GM12878 (cell line): ENCODE measurements around the gene ESYT2. TPM values are rescaled to one million over a fixed set of nuclear protein-coding genes. Genes with fewer than 3 reads are reported as not detected.

Experiments used
- ATAC-seq: fragments of 200-7000 bp; cut with Tn5 transposase; 3 replicates; pipeline ENCODE4 v1.9.1; 2020; ENCODE audit warnings: mild to moderate bottlenecking, moderate library complexity
- BruUV-seq: library from RNA; stranded (reverse); fragments of 400-500 nt; replicated peaks from 2 replicates; lab custom pipeline; 2021; lab: Mats Ljungman, UMichigan
- CTCF ChIA-PET: fragments of 300-600 bp; sonication (Branson Sonifier 250); formaldehyde crosslinking; extraction: SDS; loops from one replicate; lab custom pipeline; 2021; ENCODE audit warnings: inconsistent platforms; lab: Yijun Ruan, JAX
- POLR2A ChIA-PET: fragments of 350-600 bp; formaldehyde crosslinking; extraction: SDS; loops from one replicate; lab custom pipeline; 2021; ENCODE audit warnings: inconsistent platforms; lab: Charles Lee
- RAD21 ChIA-PET: fragments of 300-600 bp; sonication (Branson Sonifier 250); formaldehyde crosslinking; loops from one replicate; lab custom pipeline; 2023; ENCODE audit warnings: antibody characterized with exemption; ENCODE audit not compliant: unreplicated experiment; lab: Charles Lee
- SMC1A ChIA-PET: fragments of 300-600 bp; sonication (Branson Sonifier 250); formaldehyde crosslinking; loops from one replicate; lab custom pipeline; 2023; ENCODE audit not compliant: unreplicated experiment, uncharacterized antibody; lab: Charles Lee
- DNase-seq: peaks from one replicate; pipeline ENCODE4 v3.0.0-alpha.2; 2011; ENCODE audit warnings: low read depth, low spot score
- FAIRE-seq: peaks from 3 replicates; lab custom pipeline; 2011; peaks lifted over from hg19 to GRCh38; lab: Jason Lieb, UNC
- H2AFZ ChIP-seq: 2 replicates; pipeline ENCODE4 v1.6.0; 2011; ENCODE audit warnings: low read depth, low read length, control low read depth; ENCODE audit not compliant: control insufficient read depth
- H3K27ac ChIP-seq: 2 replicates; pipeline ENCODE4 v1.5.1; 2011; ENCODE audit warnings: control low read depth; ENCODE audit not compliant: control insufficient read depth, insufficient read depth
- H3K27me3 ChIP-seq, 2 experiments: replicated peaks in 1 of 2; 2 replicates each; pipeline versions ENCODE4 v1.6.0 to v1.6.1; 2011; ENCODE audit warnings: low read length in 1 of 2; ENCODE audit not compliant: control insufficient read depth in 2 of 2, insufficient read depth in 2 of 2
- H3K36me3 ChIP-seq, 2 experiments: 2 replicates each; pipeline ENCODE4 v1.5.1; 2011; ENCODE audit warnings: low read length in 1 of 2; ENCODE audit not compliant: control insufficient read depth in 2 of 2, insufficient read depth in 2 of 2
- H3K4me1 ChIP-seq: 2 replicates; pipeline ENCODE4 v1.6.1; 2011; ENCODE audit warnings: mild to moderate bottlenecking, low read length, moderate library complexity, mixed read lengths; ENCODE audit not compliant: control insufficient read depth, insufficient read depth
- H3K4me2 ChIP-seq: 2 replicates; pipeline ENCODE4 v1.6.0; 2011; ENCODE audit warnings: control low read depth; ENCODE audit not compliant: control insufficient read depth, insufficient read depth
- H3K4me3 ChIP-seq: fragments of 200-600 bp; sonication (generic); 2 replicates; pipeline ENCODE4 v1.5.1; 2016
- H3K79me2 ChIP-seq: 2 replicates; pipeline ENCODE4 v1.6.0; 2011; ENCODE audit warnings: low read length; ENCODE audit not compliant: control insufficient read depth, insufficient read depth
- H3K9ac ChIP-seq: 2 replicates; pipeline ENCODE4 v1.8.0; 2011; ENCODE audit warnings: low read length, control low read depth, mixed read lengths; ENCODE audit not compliant: control insufficient read depth, insufficient read depth
- H3K9me3 ChIP-seq: replicated peaks from 3 replicates; pipeline ENCODE4 v1.5.1; 2011; ENCODE audit warnings: mild to moderate bottlenecking, low read length; ENCODE audit not compliant: control insufficient read depth, insufficient read depth
- H4K20me1 ChIP-seq: 2 replicates; pipeline ENCODE4 v1.6.0; 2011; ENCODE audit not compliant: control insufficient read depth, insufficient read depth
- BACH1 ChIP-seq: fragments of 450-650 bp; IDR thresholded peaks from 2 replicates; pipeline ENCODE4 v1.6.1; 2017; ENCODE audit warnings: mild to moderate bottlenecking, borderline replicate concordance
- BRCA1 ChIP-seq: IDR thresholded peaks from 2 replicates; pipeline ENCODE4 v1.6.1; 2011; ENCODE audit warnings: low read depth, low read length, improper control_type of control experiment
- E2F8 ChIP-seq: fragments of 450-650 bp; IDR thresholded peaks from 2 replicates; pipeline ENCODE4 v1.6.1; 2018; ENCODE audit warnings: mild to moderate bottlenecking, low read depth, moderate library complexity; ENCODE audit not compliant: partially characterized antibody
- EP300 ChIP-seq, 2 experiments: fragments of 150-350 bp in 1 of 2; IDR thresholded peaks; 2 replicates each; pipeline ENCODE4 v1.6.1; 2011 to 2012; ENCODE audit warnings: low read depth in 2 of 2, low read length in 2 of 2, borderline replicate concordance in 1 of 2, improper control_type of control experiment in 1 of 2, inconsistent platforms in 1 of 2; ENCODE audit not compliant: control insufficient read depth in 1 of 2
- GABPA ChIP-seq: IDR thresholded peaks from 2 replicates; pipeline ENCODE4 v1.6.1; 2014; ENCODE audit warnings: antibody characterized with exemption, low read depth, mild to moderate bottlenecking, inconsistent platforms
- HDAC2 ChIP-seq: fragments of 200-600 bp; sonication (generic); IDR thresholded peaks from 2 replicates; pipeline ENCODE4 v1.6.1; 2017
- HDAC6 ChIP-seq: fragments of 200-600 bp; sonication (generic); IDR thresholded peaks from one replicate; pipeline ENCODE4 v1.8.0; 2017; ENCODE audit warnings: antibody characterized with exemption; ENCODE audit not compliant: unreplicated experiment
- HDGF ChIP-seq: fragments of 450-650 bp; IDR thresholded peaks from 2 replicates; pipeline ENCODE4 v1.6.1; 2016; ENCODE audit warnings: antibody characterized with exemption
- NR2C1 ChIP-seq: fragments of 450-650 bp; IDR thresholded peaks from 2 replicates; pipeline ENCODE4 v1.6.1; 2017; ENCODE audit warnings: antibody characterized with exemption, mild to moderate bottlenecking, moderate library complexity
- PAX8 ChIP-seq: fragments of 450-650 bp; IDR thresholded peaks from 2 replicates; pipeline ENCODE4 v1.6.1; 2017; ENCODE audit warnings: mild to moderate bottlenecking, moderate library complexity
- SMC3 ChIP-seq: IDR thresholded peaks from 2 replicates; pipeline ENCODE4 v1.6.1; 2011; ENCODE audit warnings: low read length, improper control_type of control experiment, borderline replicate concordance
- SREBF1 ChIP-seq: IDR thresholded peaks from 2 replicates; pipeline ENCODE4 v1.6.1; 2012; ENCODE audit warnings: mild to moderate bottlenecking, low read length
- STAT3 ChIP-seq: IDR thresholded peaks from 2 replicates; pipeline ENCODE4 v1.6.1; 2011; ENCODE audit warnings: low read depth, low read length, improper control_type of control experiment
- SUZ12 ChIP-seq: fragments of 200-600 bp; sonication (generic); IDR thresholded peaks from one replicate; pipeline ENCODE4 v1.6.1; 2018; ENCODE audit warnings: antibody characterized with exemption, mild to moderate bottlenecking; ENCODE audit not compliant: unreplicated experiment
- USF1 ChIP-seq: IDR thresholded peaks from 2 replicates; pipeline ENCODE4 v1.6.1; 2011; ENCODE audit warnings: borderline replicate concordance, low read depth, mild to moderate bottlenecking, moderate library complexity, mixed read lengths, low read length; ENCODE audit not compliant: insufficient read depth; ENCODE audit errors: extremely low read length
- YBX1 ChIP-seq: fragments of 450-650 bp; IDR thresholded peaks from 2 replicates; pipeline ENCODE4 v1.6.1; 2016; ENCODE audit warnings: antibody characterized with exemption
- YY1 ChIP-seq: IDR thresholded peaks from 2 replicates; pipeline ENCODE4 v1.6.1; 2011; ENCODE audit warnings: low read depth, mild to moderate bottlenecking, low read length
- ZBED1 ChIP-seq: IDR thresholded peaks from 2 replicates; pipeline ENCODE4 v1.6.1; 2016; ENCODE audit warnings: borderline replicate concordance
- ZNF217 ChIP-seq: fragments of 450-650 bp; IDR thresholded peaks from 2 replicates; pipeline ENCODE4 v1.6.1; 2017; ENCODE audit warnings: antibody characterized with exemption, mild to moderate bottlenecking
- WGBS: methylation state at CpG from one replicate; pipeline ENCODE4 v1.1.6; 2016; ENCODE audit warnings: low lambda C conversion rate; ENCODE audit not compliant: insufficient replicate concordance, insufficient coverage; ENCODE audit errors: missing lambda C conversion rate; 5-methylcytosine and 5-hydroxymethylcytosine counted together
- in situ Hi-C: fragments of 300-500 bp; cut with MboI; formaldehyde crosslinking; loops from 9 replicates; pipeline ENCODE4 v1.14.3; 2018; ENCODE audit warnings: mixed read lengths
- intact Hi-C: fragments of 100-400 bp; cut with micrococcal nuclease; formaldehyde crosslinking; loops from one replicate; pipeline ENCODE4 v1.14.2; 2022; ENCODE audit not compliant: unreplicated experiment
- polyA plus RNA-seq, 11 experiments: library from polyadenylated mRNA; depleted of rRNA in 4 of 11; unstranded in 6 of 11; stranded (reverse) in 5 of 11; fragments of >200 nt; fragmentation: Nextera tagmentation in 4 of 11; fragmentation: Illumina TruSeq in 1 of 11; extraction: Ambion mirVana in 4 of 11; extraction: Trizol in 1 of 11; gene quantifications; 1 replicate in 1 of 11; 2 replicates in 10 of 11; pipeline versions ENCODE4 v1.2.1 to v1.2.3, GENCODE V29; 2011 to 2016; ENCODE audit warnings: inconsistent platforms in 2 of 11, missing spikeins in 2 of 11, low read depth in 1 of 11
- total RNA-seq, 4 experiments: library from RNA; depleted of rRNA in 3 of 4; stranded (reverse); fragments of >200 nt in 3 of 4; fragmentation: Illumina TruSeq in 1 of 4; extraction: Trizol in 1 of 4; gene quantifications; 2 replicates each; pipeline versions ENCODE4 v1.2.1 to v1.2.3, GENCODE V29; 2013 to 2021

ESYT2 gene
- total and polyA plus RNA-seq, 10 of the 15 experiments (the other 5 are each of a cell fraction or from before 2014, with no cell fraction given) = 1.9 to 44.6 (median 21.4) TPM

- intact Hi-C loops = no loop called here
- no peak overlapping the region for H3K4me2 ChIP-seq
- FAIRE-seq = no peak
- ChIA-PET SMC1A (no interaction called here), CTCF (interaction anchor here (1.4 kb wide), 1 partner anchor 202 kb away, joined by 4 read pairs; no protein-coding TSS in a partner anchor), RAD21 (no interaction called here), POLR2A (no interaction called here)
- no peak overlapping the region for H2AFZ ChIP-seq
- DNase-seq = no peak
- no peak for ATAC-seq
- peaks cover 0 to 6% of the 10 kb centered on the region in 2 experiments; a peak in 1 of 4 replicates for H3K36me3 ChIP-seq
- TF ChIP-seq EP300 (IDR thresholded peaks at IDR 0.05; ENCODE audit: borderline replicate concordance in 1 of 2, control insufficient read depth in 1 of 2, low read depth in 2 of 2, low read length in 2 of 2) = no peak
- TF ChIP-seq PAX8 = no peak
- TF ChIP-seq BRCA1 = no peak
- TF ChIP-seq NR2C1 = no peak
- no peak for TF ChIP-seq ZBED1
- TF ChIP-seq SREBF1 = no peak
- no peak for TF ChIP-seq HDAC2
- no peak for TF ChIP-seq USF1
- no peak for TF ChIP-seq GABPA
- no peak for TF ChIP-seq BACH1
- no peak for TF ChIP-seq E2F8
- no peak for TF ChIP-seq YY1
- TF ChIP-seq STAT3 = no peak
- no peak for TF ChIP-seq YBX1
- TF ChIP-seq SMC3 = no peak
- no peak for TF ChIP-seq HDGF
- no peak for TF ChIP-seq ZNF217
- no peak for TF ChIP-seq SUZ12
- no peak for TF ChIP-seq HDAC6
- WGBS = 99% methylated on average over 5 of the region's 5 CpGs
- H3K4me1 ChIP-seq = no peaks in the 10 kb centered on the region; the same call in 1 of the 2 replicates
- no peak overlapping the region for H3K27ac ChIP-seq
- H3K79me2 ChIP-seq = no peaks in the 10 kb centered on the region
- no TSS peak for BruUV-seq
- in situ Hi-C loops = no loop called here
- H4K20me1 ChIP-seq = no peaks in the 10 kb centered on the region
- no peak overlapping the region for H3K4me3 ChIP-seq
- H3K27me3 ChIP-seq = no peaks in the 10 kb centered on the region
- no peak overlapping the region for H3K9ac ChIP-seq
- no peaks in the 10 kb centered on the region; the same call in 2 of the 3 replicates for H3K9me3 ChIP-seq
Observed at GRCh38 chr7:158774952-158775351, 54.4 kb downstream of the ESYT2 start.
